ENCODE results near the gene RAMACL.

GRCh38 chr6:166620478-166621113 is 34.1 kb upstream of the RAMACL start:
- TF ChIP-seq, protein P1, sequence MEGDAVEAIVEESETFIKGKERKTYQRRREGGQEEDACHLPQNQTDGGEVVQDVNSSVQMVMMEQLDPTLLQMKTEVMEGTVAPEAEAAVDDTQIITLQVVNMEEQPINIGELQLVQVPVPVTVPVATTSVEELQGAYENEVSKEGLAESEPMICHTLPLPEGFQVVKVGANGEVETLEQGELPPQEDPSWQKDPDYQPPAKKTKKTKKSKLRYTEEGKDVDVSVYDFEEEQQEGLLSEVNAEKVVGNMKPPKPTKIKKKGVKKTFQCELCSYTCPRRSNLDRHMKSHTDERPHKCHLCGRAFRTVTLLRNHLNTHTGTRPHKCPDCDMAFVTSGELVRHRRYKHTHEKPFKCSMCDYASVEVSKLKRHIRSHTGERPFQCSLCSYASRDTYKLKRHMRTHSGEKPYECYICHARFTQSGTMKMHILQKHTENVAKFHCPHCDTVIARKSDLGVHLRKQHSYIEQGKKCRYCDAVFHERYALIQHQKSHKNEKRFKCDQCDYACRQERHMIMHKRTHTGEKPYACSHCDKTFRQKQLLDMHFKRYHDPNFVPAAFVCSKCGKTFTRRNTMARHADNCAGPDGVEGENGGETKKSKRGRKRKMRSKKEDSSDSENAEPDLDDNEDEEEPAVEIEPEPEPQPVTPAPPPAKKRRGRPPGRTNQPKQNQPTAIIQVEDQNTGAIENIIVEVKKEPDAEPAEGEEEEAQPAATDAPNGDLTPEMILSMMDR (IDR thresholded peaks at IDR 0.05; ENCODE audit: poor library complexity, severe bottlenecking): no peak
- TF ChIP-seq EP300 (conservative IDR thresholded peaks at IDR 0.05; ENCODE audit: poor library complexity, severe bottlenecking) (no peak), RAD21 (conservative IDR thresholded peaks at IDR 0.05) (no peak), SMC3 (conservative IDR thresholded peaks at IDR 0.05; ENCODE audit: poor library complexity) (no peak), POLR2AphosphoS5 (IDR thresholded peaks at IDR 0.05) (no peak), TAF1 (IDR thresholded peaks at IDR 0.05; ENCODE audit: low read depth) (no peak), REST (IDR thresholded peaks at IDR 0.05; ENCODE audit: borderline replicate concordance) (no peak)
